K562 (cell line): ENCODE measurements around the gene CHTF8.

Experiments used
- KDM4B ChIP-seq, 2 experiments: fragments of 450-650 bp in 1 of 2; sonication (generic) in 1 of 2; IDR thresholded peaks; 2 replicates each; pipeline ENCODE4 v1.6.1; 2016 to 2017; ENCODE audit warnings: borderline replicate concordance in 2 of 2, antibody characterized with exemption in 1 of 2, low read depth in 1 of 2, mild to moderate bottlenecking in 1 of 2
- ZNF436 ChIP-seq: fragments of 250-450, 450-650 bp; sonication (Bioruptor Pico); formaldehyde crosslinking; IDR thresholded peaks from 2 replicates; pipeline ENCODE4 v1.7.0; 2020; ENCODE audit warnings: mild to moderate bottlenecking

GRCh38 chr16:69084289-69084688 is 48.1 kb downstream of the CHTF8 start:
- no peak for TF ChIP-seq KDM4B (IDR thresholded peaks at IDR 0.05; ENCODE audit: borderline replicate concordance in 2 of 2, low read depth in 1 of 2)
- no peak for TF ChIP-seq ZNF436 (CRISPR knock-in tag)
